ENCODE data around the gene APIP.
"Not testable (repeated sequence)": the region's sequence is repeated elsewhere in the genome, so short reads cannot be mapped to it uniquely, and the experiment has no call there.

The APIP gene

GRCh38 chr11:34924714-34925113 is 8.5 kb upstream of the APIP start:
- DNase-seq = no peak

- no peak for DNase-seq
Observed at GRCh38 chr11:34921156-34921555, 5.0 kb upstream of the APIP start.

- DNase-seq = no peak
Observed at GRCh38 chr11:34916843-34917770, 928 bp upstream of the APIP start.

GRCh38 chr11:34915136-34916014 is 804 bp downstream of the APIP start:
- no peak for DNase-seq

GRCh38 chr11:34913556-34913955 is 2.6 kb downstream of the APIP start:
- DNase-seq = not testable (repeated sequence)

- DNase-seq = no peak
Observed at GRCh38 chr11:34911676-34912075, 4.5 kb downstream of the APIP start.

- no peak for DNase-seq
Observed at GRCh38 chr11:34910817-34911216, 5.4 kb downstream of the APIP start.

- no peak for DNase-seq
Observed at GRCh38 chr11:34909955-34910354, 6.2 kb downstream of the APIP start.

GRCh38 chr11:34909415-34909814 is 6.8 kb downstream of the APIP start:
- DNase-seq = no peak

- DNase-seq = no peak
Observed at GRCh38 chr11:34907934-34908593, 8.1 kb downstream of the APIP start.

GRCh38 chr11:34905666-34906065 is 10.5 kb downstream of the APIP start:
- no peak for DNase-seq

GRCh38 chr11:34904421-34904955 is 11.7 kb downstream of the APIP start:
- DNase-seq = no peak

GRCh38 chr11:34899633-34900016 is 16.6 kb downstream of the APIP start:
- no peak for DNase-seq

GRCh38 chr11:34898474-34898873 is 17.7 kb downstream of the APIP start:
- no peak for DNase-seq

GRCh38 chr11:34897171-34897870 is 18.9 kb downstream of the APIP start:
- DNase-seq = no peak

GRCh38 chr11:34896191-34896590 is 20.0 kb downstream of the APIP start:
- DNase-seq = not testable (repeated sequence)

- DNase-seq = no peak
Observed at GRCh38 chr11:34893416-34893815, 22.8 kb downstream of the APIP start.

- DNase-seq = no peak
Observed at GRCh38 chr11:34891611-34892010, 24.6 kb downstream of the APIP start.

GRCh38 chr11:34890812-34891211 is 25.4 kb downstream of the APIP start:
- DNase-seq = no peak

- no peak for DNase-seq
Observed at GRCh38 chr11:34890089-34890488, 26.1 kb downstream of the APIP start.

GRCh38 chr11:34887260-34887659 is 28.9 kb downstream of the APIP start:
- no peak for DNase-seq

- DNase-seq = no peak
Observed at GRCh38 chr11:34886609-34887008, 29.6 kb downstream of the APIP start.

All from activated T-cell treated with anti-CD3 and anti-CD28 coated beads for 4 hours (primary cell).